K562 (cell line): ENCODE measurements around the gene CNNM3. TPM values are rescaled to one million over a fixed set of nuclear protein-coding genes. Genes with fewer than 3 reads are reported as not detected.
A peak's percentile ranks its signal among the peaks of the same experiment; 100 is the strongest.

Experiments used
- ARID2 ChIP-seq: fragments of 450-650 bp; IDR thresholded peaks from 2 replicates; pipeline ENCODE4 v1.6.1; 2017; ENCODE audit warnings: antibody characterized with exemption, mild to moderate bottlenecking
- CHD1 ChIP-seq: fragments of 200-600 bp; sonication (generic); IDR thresholded peaks from one replicate; pipeline ENCODE4 v1.6.1; 2012; ENCODE audit warnings: mild to moderate bottlenecking, moderate library complexity, low read length, inconsistent platforms
- E2F1 ChIP-seq: sonication (generic); formaldehyde crosslinking; IDR thresholded peaks from 2 replicates; pipeline ENCODE4 v1.8.1; 2023; ENCODE audit warnings: mild to moderate bottlenecking, missing genetic modification reagents, moderate library complexity
- ETS2 ChIP-seq: IDR thresholded peaks from 2 replicates; pipeline ENCODE4 v1.6.1; 2016; ENCODE audit warnings: borderline replicate concordance, missing genetic modification characterization, mild to moderate bottlenecking, moderate library complexity, missing compliant biosample characterization; ENCODE audit not compliant: poor library complexity, severe bottlenecking
- FOXM1 ChIP-seq, 2 experiments: fragments of 450-650 bp in 1 of 2; sonication (generic) in 1 of 2; formaldehyde crosslinking in 1 of 2; IDR thresholded peaks; 2 replicates each; pipeline versions ENCODE4 v1.6.1 to v1.9.0; 2017 to 2022; ENCODE audit warnings: low read depth in 2 of 2, mild to moderate bottlenecking in 2 of 2, missing genetic modification reagents in 1 of 2, moderate library complexity in 1 of 2
- MED1 ChIP-seq: sonication (generic); formaldehyde crosslinking; IDR thresholded peaks from 2 replicates; pipeline ENCODE4 v1.8.1; 2023; ENCODE audit warnings: missing genetic modification reagents, borderline replicate concordance
- MLX ChIP-seq, 2 experiments: fragments of 450-650 bp in 1 of 2; sonication (generic) in 1 of 2; formaldehyde crosslinking; conservative IDR thresholded peaks; 2 replicates each; pipeline versions ENCODE4 v1.4.0 to v1.8.1; 2020 to 2022; ENCODE audit warnings: mild to moderate bottlenecking in 1 of 2, missing genetic modification reagents in 1 of 2
- NFATC3 ChIP-seq: fragments of 450-650 bp; IDR thresholded peaks from 2 replicates; pipeline ENCODE4 v1.6.1; 2017; ENCODE audit warnings: mild to moderate bottlenecking
- NRF1 ChIP-seq, 2 experiments: fragments of 450-650 bp; IDR thresholded peaks in 1 of 2; conservative IDR thresholded peaks in 1 of 2; 2 replicates each; pipeline ENCODE4 v1.6.1; 2014; ENCODE audit warnings: mild to moderate bottlenecking in 2 of 2
- PRMT5 ChIP-seq: sonication (generic); formaldehyde crosslinking; IDR thresholded peaks from 2 replicates; pipeline ENCODE4 v1.5.0; 2020; ENCODE audit warnings: missing genetic modification reagents
- SIN3A ChIP-seq, 2 experiments: fragments of 150-350 bp in 1 of 2; IDR thresholded peaks; 2 replicates each; pipeline ENCODE4 v1.6.1; 2011 to 2016; ENCODE audit warnings: borderline replicate concordance in 2 of 2, low read depth in 2 of 2, low read length in 2 of 2, mild to moderate bottlenecking in 2 of 2, moderate library complexity in 2 of 2; ENCODE audit not compliant: control insufficient read depth in 1 of 2
- THAP12 ChIP-seq: fragments of 250-450 bp; sonication (Bioruptor Pico); IDR thresholded peaks from 2 replicates; pipeline ENCODE4 v1.9.0; 2021; ENCODE audit warnings: mild to moderate bottlenecking, inconsistent platforms
- ZNF133 ChIP-seq: fragments of 250-450 bp; sonication (Bioruptor Pico); IDR thresholded peaks from 2 replicates; pipeline ENCODE4 v1.4.0; 2020; ENCODE audit warnings: mild to moderate bottlenecking
- ZNF146 ChIP-seq: IDR thresholded peaks from one replicate; pipeline ENCODE4 v1.6.1; 2018; ENCODE audit warnings: missing compliant biosample characterization; ENCODE audit not compliant: unreplicated experiment
- ZNF77 ChIP-seq: fragments of 250-450 bp; sonication (Bioruptor Pico); IDR thresholded peaks from 2 replicates; pipeline ENCODE4 v1.5.0; 2020
- polyA plus RNA-seq, 8 experiments: library from polyadenylated mRNA; depleted of rRNA in 4 of 8; stranded (reverse) in 5 of 8; unstranded in 3 of 8; fragments of >200 nt; fragmentation: Nextera tagmentation in 2 of 8; fragmentation: Illumina TruSeq in 1 of 8; extraction: Ambion mirVana in 2 of 8; extraction: Trizol in 1 of 8; gene quantifications; 2 replicates each; pipeline versions ENCODE4 v1.2.1 to v1.2.3, GENCODE V29; 2011 to 2014; ENCODE audit warnings: inconsistent platforms in 1 of 8, missing spikeins in 1 of 8
- total RNA-seq, 7 experiments: library from RNA; depleted of rRNA in 6 of 7; stranded (reverse); fragments of >200 nt in 6 of 7; fragmentation: Illumina TruSeq in 2 of 7; extraction: Trizol in 2 of 7; gene quantifications; 2 replicates each; pipeline versions ENCODE4 v1.2.1 to v1.2.3, GENCODE V29; 2011 to 2021; ENCODE audit warnings: low replicate concordance in 1 of 7
- TF ChIP-seq, protein P1 (sequence below), 2 experiments: fragments of 450-650 bp; IDR thresholded peaks; 2 replicates each; pipeline ENCODE4 v1.6.1; 2018; ENCODE audit warnings: mild to moderate bottlenecking in 2 of 2, low read depth in 1 of 2; ENCODE audit not compliant: partially characterized antibody in 2 of 2

CNNM3 gene
- total and polyA plus RNA-seq, 9 of the 15 experiments (the other 6 are each of a cell fraction or from before 2014, with no cell fraction given): 1.4 to 16.9 (median 6.5) TPM

GRCh38 chr2:96857667-96858372 lies 41.8 kb downstream of the CNNM3 start, which contains the start of gene ANKRD39 (continued):
- no peak for TF ChIP-seq FOXM1 (IDR thresholded peaks at IDR 0.05; ENCODE audit: low read depth)
- peak; percentile 62; the same call in 1 of the 2 replicates for TF ChIP-seq FOXM1 (CRISPR knock-in tag; IDR thresholded peaks at IDR 0.05; ENCODE audit: low read depth)
- TF ChIP-seq SIN3A (IDR thresholded peaks at IDR 0.05; ENCODE audit: borderline replicate concordance in 2 of 2, control insufficient read depth in 1 of 2, low read depth in 2 of 2, low read length in 2 of 2): peak in 1 of 2 experiments; percentile 43; a peak in 1 of 4 replicates
- TF ChIP-seq, protein P1, sequence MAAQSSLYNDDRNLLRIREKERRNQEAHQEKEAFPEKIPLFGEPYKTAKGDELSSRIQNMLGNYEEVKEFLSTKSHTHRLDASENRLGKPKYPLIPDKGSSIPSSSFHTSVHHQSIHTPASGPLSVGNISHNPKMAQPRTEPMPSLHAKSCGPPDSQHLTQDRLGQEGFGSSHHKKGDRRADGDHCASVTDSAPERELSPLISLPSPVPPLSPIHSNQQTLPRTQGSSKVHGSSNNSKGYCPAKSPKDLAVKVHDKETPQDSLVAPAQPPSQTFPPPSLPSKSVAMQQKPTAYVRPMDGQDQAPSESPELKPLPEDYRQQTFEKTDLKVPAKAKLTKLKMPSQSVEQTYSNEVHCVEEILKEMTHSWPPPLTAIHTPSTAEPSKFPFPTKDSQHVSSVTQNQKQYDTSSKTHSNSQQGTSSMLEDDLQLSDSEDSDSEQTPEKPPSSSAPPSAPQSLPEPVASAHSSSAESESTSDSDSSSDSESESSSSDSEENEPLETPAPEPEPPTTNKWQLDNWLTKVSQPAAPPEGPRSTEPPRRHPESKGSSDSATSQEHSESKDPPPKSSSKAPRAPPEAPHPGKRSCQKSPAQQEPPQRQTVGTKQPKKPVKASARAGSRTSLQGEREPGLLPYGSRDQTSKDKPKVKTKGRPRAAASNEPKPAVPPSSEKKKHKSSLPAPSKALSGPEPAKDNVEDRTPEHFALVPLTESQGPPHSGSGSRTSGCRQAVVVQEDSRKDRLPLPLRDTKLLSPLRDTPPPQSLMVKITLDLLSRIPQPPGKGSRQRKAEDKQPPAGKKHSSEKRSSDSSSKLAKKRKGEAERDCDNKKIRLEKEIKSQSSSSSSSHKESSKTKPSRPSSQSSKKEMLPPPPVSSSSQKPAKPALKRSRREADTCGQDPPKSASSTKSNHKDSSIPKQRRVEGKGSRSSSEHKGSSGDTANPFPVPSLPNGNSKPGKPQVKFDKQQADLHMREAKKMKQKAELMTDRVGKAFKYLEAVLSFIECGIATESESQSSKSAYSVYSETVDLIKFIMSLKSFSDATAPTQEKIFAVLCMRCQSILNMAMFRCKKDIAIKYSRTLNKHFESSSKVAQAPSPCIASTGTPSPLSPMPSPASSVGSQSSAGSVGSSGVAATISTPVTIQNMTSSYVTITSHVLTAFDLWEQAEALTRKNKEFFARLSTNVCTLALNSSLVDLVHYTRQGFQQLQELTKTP (IDR thresholded peaks at IDR 0.05; ENCODE audit: low read depth in 1 of 2, partially characterized antibody in 2 of 2): no peak
- TF ChIP-seq NFATC3: no peak
- TF ChIP-seq NRF1 (conservative IDR thresholded peaks at IDR 0.05 in 1 of 2, IDR thresholded peaks at IDR 0.05 in 1 of 2): peak; percentile 83 to 86
- no peak for TF ChIP-seq ETS2 (tag)
- TF ChIP-seq ZNF133 (CRISPR knock-in tag): no peak
- no peak for TF ChIP-seq MED1
- TF ChIP-seq CHD1: no peak
- peak; percentile 70 for TF ChIP-seq THAP12 (CRISPR knock-in tag)
- peak; percentile 83 for TF ChIP-seq ARID2
- TF ChIP-seq MLX (CRISPR knock-in tag; conservative IDR thresholded peaks at IDR 0.05): no peak
- TF ChIP-seq PRMT5: no peak
- peak; percentile 52; the same call in 1 of the 2 replicates for TF ChIP-seq E2F1 (CRISPR knock-in tag)
- TF ChIP-seq ZNF146 (CRISPR knock-in tag): no peak
- TF ChIP-seq ZNF77 (CRISPR knock-in tag): no peak
